Prostate gland (tissue), 2 donors: Measurements from ENCODE around the gene DPEP3.

Experiments
- POLR2A ChIP-seq: fragments of 450-650 bp; IDR thresholded peaks from one replicate; pipeline ENCODE4 v1.6.1; 2016; ENCODE audit warnings: antibody characterized with exemption, mild to moderate bottlenecking
- POLR2AphosphoS5 ChIP-seq: sonication (generic); formaldehyde crosslinking; IDR thresholded peaks from one replicate; pipeline ENCODE4 v1.6.1; 2017; ENCODE audit warnings: antibody characterized with exemption
- TF ChIP-seq, protein P1 (sequence below), 4 experiments: fragments of 200-600 bp in 2 of 4; fragments of 450-650 bp in 2 of 4; sonication (generic) in 2 of 4; IDR thresholded peaks; 1 replicate in 3 of 4; 2 replicates in 1 of 4; pipeline ENCODE4 v1.5.1; 2016 to 2019; ENCODE audit warnings: antibody characterized with exemption in 4 of 4, mild to moderate bottlenecking in 2 of 4, moderate library complexity in 2 of 4

DNA sequence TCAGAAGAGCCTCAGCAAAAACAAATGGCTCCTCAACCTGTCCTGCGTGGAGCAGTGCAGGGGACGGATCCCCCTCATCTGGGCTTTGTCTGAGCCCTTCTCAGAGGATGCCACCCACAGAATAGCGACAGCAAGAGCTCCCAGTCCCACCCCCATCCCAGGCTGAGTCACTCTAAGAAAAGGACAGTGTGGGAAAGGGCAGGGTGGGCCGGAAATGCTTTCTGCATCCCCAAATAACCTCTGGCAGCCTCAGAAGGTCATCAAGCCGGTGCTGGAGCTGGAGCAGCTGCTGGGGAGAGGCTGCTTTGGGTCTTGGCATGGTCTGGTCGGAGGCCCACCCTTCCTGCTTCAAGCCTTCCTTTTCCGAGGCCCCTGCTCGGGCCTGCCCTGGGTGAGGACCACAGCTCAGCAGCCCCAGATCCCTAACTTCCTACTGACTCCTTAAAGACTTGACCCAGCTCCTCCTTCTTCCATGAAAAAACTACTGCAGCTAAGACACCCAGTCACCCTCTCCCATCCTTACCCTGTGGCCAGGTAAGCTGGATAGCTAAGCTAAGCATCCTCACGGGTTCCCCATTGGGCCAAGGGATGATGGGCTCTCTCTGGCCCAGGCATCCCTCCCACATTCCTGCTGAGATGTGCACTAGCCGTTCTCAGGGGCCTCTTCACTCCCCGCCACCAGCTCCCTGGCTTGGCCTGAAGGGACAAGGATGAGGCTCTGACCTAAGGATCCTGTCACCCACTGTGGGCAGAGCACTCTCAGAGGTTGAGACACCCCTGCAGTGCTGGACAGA, 20.6 kb downstream of the DPEP3 start:
- TF ChIP-seq, protein P1, sequence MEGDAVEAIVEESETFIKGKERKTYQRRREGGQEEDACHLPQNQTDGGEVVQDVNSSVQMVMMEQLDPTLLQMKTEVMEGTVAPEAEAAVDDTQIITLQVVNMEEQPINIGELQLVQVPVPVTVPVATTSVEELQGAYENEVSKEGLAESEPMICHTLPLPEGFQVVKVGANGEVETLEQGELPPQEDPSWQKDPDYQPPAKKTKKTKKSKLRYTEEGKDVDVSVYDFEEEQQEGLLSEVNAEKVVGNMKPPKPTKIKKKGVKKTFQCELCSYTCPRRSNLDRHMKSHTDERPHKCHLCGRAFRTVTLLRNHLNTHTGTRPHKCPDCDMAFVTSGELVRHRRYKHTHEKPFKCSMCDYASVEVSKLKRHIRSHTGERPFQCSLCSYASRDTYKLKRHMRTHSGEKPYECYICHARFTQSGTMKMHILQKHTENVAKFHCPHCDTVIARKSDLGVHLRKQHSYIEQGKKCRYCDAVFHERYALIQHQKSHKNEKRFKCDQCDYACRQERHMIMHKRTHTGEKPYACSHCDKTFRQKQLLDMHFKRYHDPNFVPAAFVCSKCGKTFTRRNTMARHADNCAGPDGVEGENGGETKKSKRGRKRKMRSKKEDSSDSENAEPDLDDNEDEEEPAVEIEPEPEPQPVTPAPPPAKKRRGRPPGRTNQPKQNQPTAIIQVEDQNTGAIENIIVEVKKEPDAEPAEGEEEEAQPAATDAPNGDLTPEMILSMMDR (IDR thresholded peaks at IDR 0.05): no peak
- TF ChIP-seq POLR2A (no peak), POLR2AphosphoS5 (peak; percentile 35)
